ENCODE measurements around the gene FITM1.

FITM1 gene

DNA sequence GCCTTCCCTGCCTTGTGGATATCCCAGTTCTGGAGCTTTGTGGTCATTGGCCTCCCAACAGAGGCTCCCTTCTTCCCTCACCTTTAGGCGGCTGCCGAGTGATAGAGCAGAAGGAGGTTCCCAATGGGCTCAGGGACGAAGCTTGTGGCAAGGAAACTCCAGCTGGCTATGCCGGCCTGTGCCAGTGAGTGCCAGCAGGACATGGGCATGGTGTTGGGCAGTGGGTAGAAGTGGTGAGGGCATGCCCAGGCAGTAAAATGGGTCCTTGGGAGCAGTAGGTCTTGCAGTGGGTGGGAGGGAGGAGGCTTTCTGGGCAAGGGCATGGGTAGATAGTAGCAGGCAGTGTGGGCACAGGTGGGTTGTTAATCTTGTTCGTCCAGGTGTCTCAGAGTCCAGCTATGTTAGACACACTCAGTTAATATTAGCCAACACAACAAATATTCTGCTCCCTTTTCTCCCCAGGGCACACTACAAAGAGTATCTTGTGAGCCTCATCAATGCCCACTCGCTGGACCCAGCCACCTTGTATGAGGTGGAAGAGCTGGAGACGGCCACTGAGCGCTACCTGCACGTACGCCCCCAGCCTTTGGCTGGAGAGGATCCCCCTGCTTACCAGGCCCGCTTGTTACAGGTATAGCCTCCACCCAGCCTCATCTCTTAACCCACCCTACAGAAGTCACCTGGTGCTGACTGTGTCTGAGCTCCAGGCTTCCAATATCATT is 29.5 kb downstream of the FITM1 start:
- H4K20me1 ChIP-seq (ENCODE audit: control insufficient read depth, insufficient read depth, low read depth, low read length) = no peaks in the 10 kb centered on the region
- no peak overlapping the region for H3K4me3 ChIP-seq (ENCODE audit: low read length)
- H3K4me1 ChIP-seq (ENCODE audit: control insufficient read depth, low read length) = peaks cover 17% of the 10 kb centered on the region
- H3K9me3 ChIP-seq (ENCODE audit: control insufficient read depth, insufficient read depth, low read length) = no peaks in the 10 kb centered on the region
- TF ChIP-seq EZH2phosphoT487 (IDR thresholded peaks at IDR 0.05; ENCODE audit: borderline replicate concordance, low read length) = no peak
- TF ChIP-seq, protein P1, sequence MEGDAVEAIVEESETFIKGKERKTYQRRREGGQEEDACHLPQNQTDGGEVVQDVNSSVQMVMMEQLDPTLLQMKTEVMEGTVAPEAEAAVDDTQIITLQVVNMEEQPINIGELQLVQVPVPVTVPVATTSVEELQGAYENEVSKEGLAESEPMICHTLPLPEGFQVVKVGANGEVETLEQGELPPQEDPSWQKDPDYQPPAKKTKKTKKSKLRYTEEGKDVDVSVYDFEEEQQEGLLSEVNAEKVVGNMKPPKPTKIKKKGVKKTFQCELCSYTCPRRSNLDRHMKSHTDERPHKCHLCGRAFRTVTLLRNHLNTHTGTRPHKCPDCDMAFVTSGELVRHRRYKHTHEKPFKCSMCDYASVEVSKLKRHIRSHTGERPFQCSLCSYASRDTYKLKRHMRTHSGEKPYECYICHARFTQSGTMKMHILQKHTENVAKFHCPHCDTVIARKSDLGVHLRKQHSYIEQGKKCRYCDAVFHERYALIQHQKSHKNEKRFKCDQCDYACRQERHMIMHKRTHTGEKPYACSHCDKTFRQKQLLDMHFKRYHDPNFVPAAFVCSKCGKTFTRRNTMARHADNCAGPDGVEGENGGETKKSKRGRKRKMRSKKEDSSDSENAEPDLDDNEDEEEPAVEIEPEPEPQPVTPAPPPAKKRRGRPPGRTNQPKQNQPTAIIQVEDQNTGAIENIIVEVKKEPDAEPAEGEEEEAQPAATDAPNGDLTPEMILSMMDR (IDR thresholded peaks at IDR 0.05; ENCODE audit: low read depth, low read length, poor library complexity, severe bottlenecking) = no peak
- no peaks in the 10 kb centered on the region for H3K27me3 ChIP-seq (ENCODE audit: control insufficient read depth, low read length)
- peaks cover 61% of the 10 kb centered on the region for H3K36me3 ChIP-seq (ENCODE audit: control insufficient read depth, low read length)
- peaks cover 7% of the 10 kb centered on the region for H3K79me2 ChIP-seq (ENCODE audit: control insufficient read depth, low read length)
- H3F3A ChIP-seq (ENCODE audit: control insufficient read depth, insufficient read depth) = no peaks in the 10 kb centered on the region
- H3K4me2 ChIP-seq (ENCODE audit: low read length) = no peak overlapping the region
- H3K27ac ChIP-seq (ENCODE audit: low read depth, low read length) = no peak overlapping the region
- no peaks in the 10 kb centered on the region for H3K9me2 ChIP-seq (replicated peaks; ENCODE audit: control insufficient read depth, low read length)

- Histone ChIP-seq H3K36me3 (ENCODE audit: control insufficient read depth, low read length) (peaks cover 61% of the 10 kb centered on the region), H3K9me2 (replicated peaks; ENCODE audit: control insufficient read depth, low read length) (no peaks in the 10 kb centered on the region), H3F3A (ENCODE audit: control insufficient read depth, insufficient read depth) (no peaks in the 10 kb centered on the region), H3K79me2 (ENCODE audit: control insufficient read depth, low read length) (peaks cover 7% of the 10 kb centered on the region), H4K20me1 (ENCODE audit: control insufficient read depth, insufficient read depth, low read depth, low read length) (no peaks in the 10 kb centered on the region), H3K4me3 (ENCODE audit: low read length) (no peak overlapping the region), H3K4me1 (ENCODE audit: control insufficient read depth, low read length) (peaks cover 17% of the 10 kb centered on the region), H3K4me2 (ENCODE audit: low read length) (peak overlapping the region; percentile 86; the same call in 1 of the 2 replicates), H3K27ac (ENCODE audit: low read depth, low read length) (no peak overlapping the region), H3K27me3 (ENCODE audit: control insufficient read depth, low read length) (no peaks in the 10 kb centered on the region), H3K9me3 (ENCODE audit: control insufficient read depth, insufficient read depth, low read length) (no peaks in the 10 kb centered on the region)
- TF ChIP-seq EZH2phosphoT487 (IDR thresholded peaks at IDR 0.05; ENCODE audit: borderline replicate concordance, low read length) = no peak
- TF ChIP-seq, protein P1 (IDR thresholded peaks at IDR 0.05; ENCODE audit: low read depth, low read length, poor library complexity, severe bottlenecking) = no peak
These were observed 30.0 kb downstream of the FITM1 start for GRCh38 chr14:24160499-24160849.

GRCh38 chr14:24160850-24161804 is 30.7 kb downstream of the FITM1 start, which contains the start of gene IRF9:
Gene IRF9, plus strand, starts transcription at chr14:24161265. Its CDS starts 880 bp downstream, at chr14:24162145.
- Histone ChIP-seq H3K36me3 (ENCODE audit: control insufficient read depth, low read length) (peaks cover 62% of the 10 kb centered on the region), H3K27ac (ENCODE audit: low read depth, low read length) (peak within 1 kb of the TSS; percentile 65)

More at GRCh38 chr14:24160850-24161804, 30.7 kb downstream of the FITM1 start, which contains the start of gene IRF9:
- H4K20me1 ChIP-seq (ENCODE audit: control insufficient read depth, insufficient read depth, low read depth, low read length) = no peaks in the 10 kb centered on the region
- no peaks in the 10 kb centered on the region for H3K9me3 ChIP-seq (ENCODE audit: control insufficient read depth, insufficient read depth, low read length)
- H3F3A ChIP-seq (ENCODE audit: control insufficient read depth, insufficient read depth) = no peaks in the 10 kb centered on the region
- no peak for TF ChIP-seq EZH2phosphoT487 (IDR thresholded peaks at IDR 0.05; ENCODE audit: borderline replicate concordance, low read length)
- TF ChIP-seq, protein P1 (IDR thresholded peaks at IDR 0.05; ENCODE audit: low read depth, low read length, poor library complexity, severe bottlenecking) = peak; percentile 97
- no peaks in the 10 kb centered on the region for H3K9me2 ChIP-seq (replicated peaks; ENCODE audit: control insufficient read depth, low read length)
- no peaks in the 10 kb centered on the region for H3K27me3 ChIP-seq (ENCODE audit: control insufficient read depth, low read length)
- peak within 1 kb of the TSS; percentile 86 for H3K4me2 ChIP-seq (ENCODE audit: low read length)
- peaks cover 7% of the 10 kb centered on the region for H3K79me2 ChIP-seq (ENCODE audit: control insufficient read depth, low read length)
- H3K4me1 ChIP-seq (ENCODE audit: control insufficient read depth, low read length) = peaks cover 17% of the 10 kb centered on the region
- H3K4me3 ChIP-seq (ENCODE audit: low read length) = peak within 1 kb of the TSS; percentile 74

Measured in DOHH2 (cell line).